Upper lobe of left lung (tissue), 6 donors: Measurements from ENCODE around the gene CGGBP1. TPM values are rescaled to one million over a fixed set of nuclear protein-coding genes. Genes with fewer than 3 reads are reported as not detected.

Experiments used
- ATAC-seq, 2 donors: fragments of 200-7000 bp; cut with Tn5 transposase; one replicate each; pipeline ENCODE4 v1.9.1; 2022; ENCODE audit warnings: mild to moderate bottlenecking in 2 of 2, moderate library complexity in 2 of 2; ENCODE audit not compliant: low FRiP score in 2 of 2
- DNase-seq, 2 donors: peaks; one replicate each; pipeline ENCODE4 v3.0.0-alpha.2; 2019 to 2020
- H3K27ac ChIP-seq, 4 donors: fragments of 200-600 bp; sonication (generic); one replicate each; pipeline ENCODE4 v1.5.1; 2016 to 2019
- H3K27me3 ChIP-seq, 4 donors: fragments of 200-600 bp; sonication (generic); one replicate each; pipeline ENCODE4 v1.5.1; 2017 to 2019
- H3K36me3 ChIP-seq, 4 donors: fragments of 200-600 bp; sonication (generic); one replicate each; pipeline ENCODE4 v1.5.1; 2016 to 2019
- H3K4me1 ChIP-seq, 4 donors: fragments of 200-600 bp; sonication (generic); one replicate each; pipeline ENCODE4 v1.5.1; 2018 to 2019
- H3K4me3 ChIP-seq, 4 donors: fragments of 200-600 bp; sonication (generic); one replicate each; pipeline ENCODE4 v1.5.1; 2017 to 2019; ENCODE audit warnings: mild to moderate bottlenecking in 2 of 4, moderate library complexity in 1 of 4
- H3K9me3 ChIP-seq, 4 donors: fragments of 200-600 bp; sonication (generic); one replicate each; pipeline ENCODE4 v1.5.1; 2018 to 2019
- CTCF ChIP-seq, 6 experiments: fragments of 450-650 bp in 4 of 6; fragments of 200-600 bp in 2 of 6; sonication (generic) in 2 of 6; IDR thresholded peaks; one replicate each; pipeline ENCODE4 v1.5.1; 2016 to 2019; ENCODE audit warnings: antibody characterized with exemption in 6 of 6
- EP300 ChIP-seq, 4 donors: sonication (generic); formaldehyde crosslinking; IDR thresholded peaks; one replicate each; pipeline ENCODE4 v1.5.1; 2017; ENCODE audit warnings: antibody characterized with exemption in 4 of 4, control low read depth in 2 of 4
- POLR2A ChIP-seq, 4 donors: fragments of 450-650 bp; IDR thresholded peaks; one replicate each; pipeline ENCODE4 v1.5.1; 2016 to 2017; ENCODE audit warnings: antibody characterized with exemption in 4 of 4, mild to moderate bottlenecking in 2 of 4
- POLR2AphosphoS5 ChIP-seq, 2 donors: sonication (generic); formaldehyde crosslinking; IDR thresholded peaks; one replicate each; pipeline ENCODE4 v1.5.1; 2017; ENCODE audit warnings: antibody characterized with exemption in 2 of 2
- WGBS, 2 donors: methylation state at CpG; one replicate each; pipeline ENCODE4 v1.1.5; 2017 to 2018; 5-methylcytosine and 5-hydroxymethylcytosine counted together
- total RNA-seq, 6 donors: library from RNA; depleted of rRNA in 4 of 6; stranded (reverse); fragments of >200 nt in 4 of 6; gene quantifications; one replicate each; pipeline versions ENCODE4 v1.1.0 to v1.2.1, GENCODE V29; 2016 to 2021
- donor health status: DM: no; HTN: no; CAD: no; lungs with moderate emphysema.
- donor health status: DM: no; HTN: yes; CAD: no; lungs with severe emphysema.

CGGBP1 gene
- total RNA-seq, 6 donors from 2014 or later: 41.7 to 114 (median 60.8) TPM

GRCh38 chr3:88044411-88044810 is 14.4 kb downstream of the CGGBP1 start:
- ATAC-seq (no peak), DNase-seq (no peak)
- no peak overlapping the region for H3K27ac ChIP-seq
- H3K36me3 ChIP-seq: no peaks in the 10 kb centered on the region
- 31 to 39% methylated on average over 1 of the region's 1 CpG for WGBS, 2 donors
- TF ChIP-seq CTCF (IDR thresholded peaks at IDR 0.05): no peak
- TF ChIP-seq POLR2A (IDR thresholded peaks at IDR 0.05): no peak
- TF ChIP-seq POLR2AphosphoS5 (IDR thresholded peaks at IDR 0.05): no peak
- no peak for TF ChIP-seq EP300 (IDR thresholded peaks at IDR 0.05)
- no peaks in the 10 kb centered on the region for H3K27me3 ChIP-seq
- no peaks in the 10 kb centered on the region for H3K9me3 ChIP-seq
- H3K4me3 ChIP-seq: no peak overlapping the region
- no peaks in the 10 kb centered on the region for H3K4me1 ChIP-seq

- WGBS, 2 donors: 94 to 95% methylated on average over 3 of the region's 3 CpGs
- Histone ChIP-seq H3K9me3 (no peaks in the 10 kb centered on the region), H3K4me3 (no peak overlapping the region), H3K27me3 (no peaks in the 10 kb centered on the region), H3K4me1 (no peaks in the 10 kb centered on the region), H3K27ac (no peak overlapping the region), H3K36me3 (no peaks in the 10 kb centered on the region)
- TF ChIP-seq POLR2A (IDR thresholded peaks at IDR 0.05): no peak
- TF ChIP-seq POLR2AphosphoS5 (IDR thresholded peaks at IDR 0.05): no peak
- TF ChIP-seq CTCF (IDR thresholded peaks at IDR 0.05): no peak
- no peak for TF ChIP-seq EP300 (IDR thresholded peaks at IDR 0.05)
- no peak for DNase-seq
- no peak for ATAC-seq
These were observed 17.8 kb downstream of the CGGBP1 start for GRCh38 chr3:88041005-88041404.

- Histone ChIP-seq H3K9me3 (no peaks in the 10 kb centered on the region), H3K36me3 (no peaks in the 10 kb centered on the region), H3K4me3 (no peak overlapping the region), H3K4me1 (no peaks in the 10 kb centered on the region), H3K27me3 (no peaks in the 10 kb centered on the region), H3K27ac (no peak overlapping the region)
- TF ChIP-seq POLR2A (IDR thresholded peaks at IDR 0.05) (no peak), CTCF (IDR thresholded peaks at IDR 0.05) (no peak), EP300 (IDR thresholded peaks at IDR 0.05) (no peak), POLR2AphosphoS5 (IDR thresholded peaks at IDR 0.05) (no peak)
- WGBS, 2 donors: 92 to 93% methylated on average over 4 of the region's 4 CpGs
- no peak for DNase-seq
- no peak for ATAC-seq
These were observed 18.3 kb downstream of the CGGBP1 start for GRCh38 chr3:88040529-88040928.

- no peak for DNase-seq
- no peaks in the 10 kb centered on the region for H3K27me3 ChIP-seq
- peaks cover 0 to 2% (median 0%) of the 10 kb centered on the region in 4 donors for H3K4me1 ChIP-seq
- no peak overlapping the region for H3K27ac ChIP-seq
- TF ChIP-seq EP300 (IDR thresholded peaks at IDR 0.05): no peak
- H3K4me3 ChIP-seq: no peak overlapping the region
- WGBS, 2 donors: 50% methylated on average over 2 of the region's 2 CpGs
- no peaks in the 10 kb centered on the region for H3K36me3 ChIP-seq
- H3K9me3 ChIP-seq: no peaks in the 10 kb centered on the region
- peak in 1 of 2 donors; percentile 31 for ATAC-seq
These were observed 20.2 kb downstream of the CGGBP1 start for GRCh38 chr3:88038566-88038965.

- WGBS, 2 donors: 76 to 86% methylated on average over 5 of the region's 5 CpGs
- no peak for ATAC-seq
- no peak for TF ChIP-seq POLR2A (IDR thresholded peaks at IDR 0.05)
- TF ChIP-seq CTCF (IDR thresholded peaks at IDR 0.05): no peak
- no peak for TF ChIP-seq EP300 (IDR thresholded peaks at IDR 0.05)
- no peak for TF ChIP-seq POLR2AphosphoS5 (IDR thresholded peaks at IDR 0.05)
- Histone ChIP-seq H3K27me3 (no peaks in the 10 kb centered on the region), H3K36me3 (no peaks in the 10 kb centered on the region), H3K27ac (no peak overlapping the region), H3K9me3 (no peaks in the 10 kb centered on the region), H3K4me1 (peaks cover 0 to 14% (median 11%) of the 10 kb centered on the region in 4 donors), H3K4me3 (no peak overlapping the region)
- no peak for DNase-seq
These were observed 22.6 kb downstream of the CGGBP1 start for GRCh38 chr3:88036221-88036620.
